SK-N-SH (cell line): ENCODE measurements around the gene TRIM22. TPM values are rescaled to one million over a fixed set of nuclear protein-coding genes. Genes with fewer than 3 reads are reported as not detected.

Experiments used
- CTCF ChIA-PET: fragments of 300-600, 350-600 bp; formaldehyde crosslinking; extraction: SDS; loops from one replicate; lab custom pipeline; 2021; lab: Yijun Ruan, JAX
- POLR2A ChIA-PET: fragments of 350-600 bp; sonication (Branson Sonifier 250); formaldehyde crosslinking; extraction: SDS; loops from one replicate; lab custom pipeline; 2020; ENCODE audit warnings: antibody characterized with exemption, inconsistent platforms; lab: Yijun Ruan, JAX
- DNase-seq: peaks from one replicate; pipeline ENCODE4 v3.0.0; 2012
- H2AFZ ChIP-seq: fragments of 200-600 bp; sonication (generic); 2 replicates; pipeline ENCODE4 v1.8.1; 2016; ENCODE audit warnings: antibody characterized with exemption, mild to moderate bottlenecking, low read depth
- H3F3A ChIP-seq: fragments of 200-600 bp; sonication (generic); replicated peaks from 2 replicates; pipeline ENCODE3; 2016; ENCODE audit warnings: antibody characterized with exemption, mild to moderate bottlenecking; ENCODE audit not compliant: insufficient read depth
- H3K27ac ChIP-seq, 2 experiments: fragments of 200-500 bp in 1 of 2; fragments of 200-600 bp in 1 of 2; sonication (Bioruptor generic) in 1 of 2; sonication (generic), shearing (Covaris generic) in 1 of 2; 2 replicates each; pipeline versions ENCODE4 v1.5.1 to v1.6.1; 2014 to 2016; ENCODE audit warnings: low read depth in 2 of 2, inconsistent platforms in 1 of 2, low read length in 1 of 2, mild to moderate bottlenecking in 1 of 2, mixed read lengths in 1 of 2
- H3K27me3 ChIP-seq: fragments of 200-600 bp; sonication (generic), shearing (Covaris generic); 2 replicates; pipeline ENCODE4 v1.6.1; 2016; ENCODE audit warnings: mixed run types; ENCODE audit not compliant: insufficient read depth
- H3K36me3 ChIP-seq, 2 experiments: fragments of 200-500 bp in 1 of 2; fragments of 200-600 bp in 1 of 2; sonication (Bioruptor generic) in 1 of 2; sonication (generic) in 1 of 2; replicated peaks in 1 of 2; 2 replicates each; pipeline versions ENCODE3 to v1.5.1; 2014 to 2016; ENCODE audit warnings: low read length in 1 of 2, mild to moderate bottlenecking in 1 of 2; ENCODE audit not compliant: insufficient read depth in 2 of 2, control insufficient read depth in 1 of 2
- H3K4me1 ChIP-seq, 2 experiments: fragments of 200-500 bp in 1 of 2; fragments of 200-600 bp in 1 of 2; sonication (Bioruptor generic) in 1 of 2; sonication (generic), shearing (Covaris generic) in 1 of 2; 2 replicates each; pipeline versions ENCODE4 v1.5.1 to v1.6.1; 2014 to 2016; ENCODE audit warnings: low read depth in 1 of 2, low read length in 1 of 2, mixed run types in 1 of 2; ENCODE audit not compliant: insufficient read depth in 2 of 2, control insufficient read depth in 1 of 2
- H3K4me2 ChIP-seq: fragments of 200-600 bp; sonication (generic), shearing (Covaris generic); 2 replicates; pipeline ENCODE4 v1.6.1; 2017; ENCODE audit warnings: mixed run types
- H3K4me3 ChIP-seq, 2 experiments: fragments of 200-500 bp in 1 of 2; fragments of 200-600 bp in 1 of 2; sonication (Bioruptor generic) in 1 of 2; sonication (generic), shearing (Covaris generic) in 1 of 2; 2 replicates each; pipeline versions ENCODE4 v1.5.1 to v1.8.1; 2014 to 2016; ENCODE audit warnings: low read depth in 2 of 2, inconsistent platforms in 1 of 2, low read length in 1 of 2, mild to moderate bottlenecking in 1 of 2, mixed read lengths in 1 of 2, moderate library complexity in 1 of 2
- H3K79me2 ChIP-seq: fragments of 200-600 bp; sonication (generic); 2 replicates; pipeline ENCODE4 v1.8.1; 2017; ENCODE audit warnings: mild to moderate bottlenecking; ENCODE audit not compliant: insufficient read depth
- H3K9ac ChIP-seq: fragments of 200-600 bp; sonication (generic); 2 replicates; pipeline ENCODE4 v1.6.1; 2017; ENCODE audit warnings: mixed run types
- H3K9me2 ChIP-seq: fragments of 200-600 bp; sonication (generic); 2 replicates; pipeline ENCODE4 v1.6.1; 2017; ENCODE audit warnings: mixed run types
- H3K9me3 ChIP-seq: fragments of 200-600 bp; sonication (generic); 2 replicates; pipeline ENCODE4 v1.6.1; 2017; ENCODE audit warnings: mixed run types, mild to moderate bottlenecking, moderate library complexity
- H4K20me1 ChIP-seq: fragments of 200-600 bp; sonication (generic); 2 replicates; pipeline ENCODE4 v1.6.1; 2017; ENCODE audit warnings: mild to moderate bottlenecking, mixed run types; ENCODE audit not compliant: insufficient read depth
- CHD2 ChIP-seq: fragments of 150-350 bp; IDR thresholded peaks from 2 replicates; pipeline ENCODE4 v1.6.1; 2018; ENCODE audit warnings: low read length; ENCODE audit not compliant: partially characterized antibody
- FOXJ3 ChIP-seq: sonication (generic); formaldehyde crosslinking; IDR thresholded peaks from 2 replicates; pipeline ENCODE4 v1.5.1; 2020; ENCODE audit warnings: mild to moderate bottlenecking, missing genetic modification reagents
- GATA2 ChIP-seq: sonication (generic); formaldehyde crosslinking; IDR thresholded peaks from 2 replicates; pipeline ENCODE4 v1.5.0; 2020; ENCODE audit warnings: mild to moderate bottlenecking, missing genetic modification reagents
- JUND ChIP-seq: IDR thresholded peaks from 2 replicates; pipeline ENCODE4 v1.4.0; 2012
- RXRA ChIP-seq: IDR thresholded peaks from 2 replicates; pipeline ENCODE4 v1.4.0; 2012; ENCODE audit warnings: low read depth, mild to moderate bottlenecking, borderline replicate concordance
- SMC3 ChIP-seq: IDR thresholded peaks from 2 replicates; pipeline ENCODE4 v1.6.1; 2012; ENCODE audit warnings: low read depth, low read length, improper control_type of control experiment
- TCF12 ChIP-seq: IDR thresholded peaks from 2 replicates; pipeline ENCODE4 v1.4.0; 2012
- TEAD4 ChIP-seq: IDR thresholded peaks from 2 replicates; pipeline ENCODE4 v1.4.0; 2012; ENCODE audit warnings: mild to moderate bottlenecking, borderline replicate concordance; ENCODE audit not compliant: insufficient read depth
- WGBS: methylation state at CpG from one replicate; pipeline ENCODE4 v1.1.6; 2017; ENCODE audit warnings: low lambda C conversion rate; 5-methylcytosine and 5-hydroxymethylcytosine counted together
- polyA plus RNA-seq, 3 experiments: library from polyadenylated mRNA; depleted of rRNA; stranded (reverse); fragments of >200 nt; gene quantifications; 2 replicates each; pipeline ENCODE4 v1.2.3, GENCODE V29; 2012
- TF ChIP-seq, protein P1 (sequence below): IDR thresholded peaks from 2 replicates; pipeline ENCODE4; 2012
- TF ChIP-seq, protein P2 (sequence below): IDR thresholded peaks from 2 replicates; pipeline ENCODE4 v1.4.0; 2012; ENCODE audit warnings: low read depth, borderline replicate concordance

Gene TRIM22
- polyA plus RNA-seq, 1 of the 3 experiments (the other 2 are of a cell fraction), result 47.1 TPM

DNA sequence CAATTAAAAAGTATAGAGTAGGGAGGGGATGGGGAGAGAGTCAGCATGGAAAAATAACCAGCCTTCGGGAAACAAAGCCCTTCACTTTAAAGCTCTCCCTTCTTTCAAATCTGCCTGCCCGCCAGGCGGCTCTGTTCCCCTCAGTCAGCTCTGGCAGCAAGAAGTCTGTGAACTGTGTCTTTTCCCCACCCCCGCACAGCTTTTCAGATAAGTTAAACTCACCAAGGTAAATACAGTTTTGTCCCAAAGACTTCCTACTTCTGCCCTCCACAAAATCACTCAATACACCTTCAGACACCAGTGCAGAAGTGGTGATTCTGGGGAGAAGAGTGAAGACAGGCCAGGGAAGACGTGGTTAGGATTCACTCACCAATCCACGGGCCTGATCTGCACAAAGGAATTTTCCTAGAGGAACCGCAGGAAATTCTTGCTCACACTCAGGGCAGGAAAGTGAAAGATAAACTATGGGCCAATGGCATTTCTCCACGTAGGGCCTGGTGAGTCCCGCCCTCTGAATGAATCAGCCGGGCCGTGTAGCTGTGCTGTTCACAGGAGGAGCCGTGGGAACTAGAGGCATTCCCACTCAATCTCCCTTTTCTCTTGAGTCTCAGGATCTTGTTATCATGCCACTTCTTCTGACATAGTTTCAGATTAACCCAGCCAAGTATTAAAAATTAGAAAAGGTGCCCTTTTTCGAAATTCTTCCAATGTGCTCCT, 4.8 kb upstream of the TRIM22 start, which contains the start of gene TRIM5 (continued):
- no peak for TF ChIP-seq TEAD4
- no peak for TF ChIP-seq RXRA
- TF ChIP-seq SMC3, result no peak; the same call in 1 of the 2 replicates

DNA sequence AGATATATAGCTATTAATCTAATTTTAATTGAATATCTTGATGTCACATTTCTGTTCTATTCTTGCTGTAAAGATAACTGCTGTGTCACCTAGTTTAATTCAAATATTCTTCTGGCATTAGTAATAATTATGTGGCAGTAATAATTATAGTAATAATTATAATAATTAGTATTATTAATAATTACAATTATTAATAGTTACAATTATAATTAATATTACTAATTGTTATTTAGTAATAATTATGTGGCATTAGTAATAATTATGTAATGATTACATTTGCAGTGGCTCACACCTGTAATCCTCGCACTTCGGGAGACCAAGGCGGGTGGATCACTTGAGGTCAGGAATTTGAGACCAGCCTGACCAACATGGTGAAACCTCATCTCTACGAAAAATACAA, 3.2 kb upstream of the TRIM22 start:
- TF ChIP-seq, protein P1, sequence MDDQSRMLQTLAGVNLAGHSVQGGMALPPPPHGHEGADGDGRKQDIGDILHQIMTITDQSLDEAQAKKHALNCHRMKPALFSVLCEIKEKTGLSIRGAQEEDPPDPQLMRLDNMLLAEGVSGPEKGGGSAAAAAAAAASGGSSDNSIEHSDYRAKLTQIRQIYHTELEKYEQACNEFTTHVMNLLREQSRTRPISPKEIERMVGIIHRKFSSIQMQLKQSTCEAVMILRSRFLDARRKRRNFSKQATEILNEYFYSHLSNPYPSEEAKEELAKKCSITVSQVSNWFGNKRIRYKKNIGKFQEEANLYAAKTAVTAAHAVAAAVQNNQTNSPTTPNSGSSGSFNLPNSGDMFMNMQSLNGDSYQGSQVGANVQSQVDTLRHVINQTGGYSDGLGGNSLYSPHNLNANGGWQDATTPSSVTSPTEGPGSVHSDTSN, result no peak
- TF ChIP-seq TCF12 (no peak), GATA2 (no peak), CHD2 (no peak)
- TF ChIP-seq, protein P2, sequence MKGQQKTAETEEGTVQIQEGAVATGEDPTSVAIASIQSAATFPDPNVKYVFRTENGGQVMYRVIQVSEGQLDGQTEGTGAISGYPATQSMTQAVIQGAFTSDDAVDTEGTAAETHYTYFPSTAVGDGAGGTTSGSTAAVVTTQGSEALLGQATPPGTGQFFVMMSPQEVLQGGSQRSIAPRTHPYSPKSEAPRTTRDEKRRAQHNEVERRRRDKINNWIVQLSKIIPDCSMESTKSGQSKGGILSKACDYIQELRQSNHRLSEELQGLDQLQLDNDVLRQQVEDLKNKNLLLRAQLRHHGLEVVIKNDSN, result no peak
- no peaks in the 10 kb centered on the region for H4K20me1 ChIP-seq
- no peaks in the 10 kb centered on the region for H3K9me2 ChIP-seq
- ChIA-PET CTCF (no interaction called here), POLR2A (no interaction called here)
- no peaks in the 10 kb centered on the region for H3K36me3 ChIP-seq
- H2AFZ ChIP-seq, result no peak overlapping the region
- no peak overlapping the region for H3K9ac ChIP-seq
- peak overlapping the region in 1 of 2 experiments; percentile 100; a peak in 1 of 4 replicates for H3K27ac ChIP-seq
- 85% methylated on average over 4 of the region's 4 CpGs for WGBS
- no peak overlapping the region for H3K4me2 ChIP-seq
- peaks cover 13% of the 10 kb centered on the region for H3F3A ChIP-seq
- H3K4me3 ChIP-seq, result no peak overlapping the region
- no peaks in the 10 kb centered on the region for H3K9me3 ChIP-seq
- no peak for DNase-seq
- no peaks in the 10 kb centered on the region; a peak in 1 of 4 replicates for H3K4me1 ChIP-seq
- no peaks in the 10 kb centered on the region for H3K27me3 ChIP-seq
- H3K79me2 ChIP-seq, result peaks cover 25% of the 10 kb centered on the region

GRCh38 chr11:5688482-5688881, 1.1 kb upstream of the TRIM22 start:
- Histone ChIP-seq H3K9me3 (no peaks in the 10 kb centered on the region), H3F3A (peaks cover 13% of the 10 kb centered on the region), H3K27ac (peak overlapping the region in 1 of 2 experiments; percentile 82; a peak in 1 of 4 replicates)

More at GRCh38 chr11:5688482-5688881, 1.1 kb upstream of the TRIM22 start:
- H3K4me3 ChIP-seq, result no peak overlapping the region
- POLR2A ChIA-PET, result no interaction called here
- H2AFZ ChIP-seq, result peak overlapping the region; percentile 58; the same call in 1 of the 2 replicates
- H4K20me1 ChIP-seq, result no peaks in the 10 kb centered on the region
- no peak for DNase-seq
- CTCF ChIA-PET, result no interaction called here
- H3K79me2 ChIP-seq, result peaks cover 4% of the 10 kb centered on the region; the same call in 1 of the 2 replicates
- H3K4me2 ChIP-seq, result no peak overlapping the region
- WGBS, result 88% methylated on average over 1 of the region's 1 CpG
- H3K9ac ChIP-seq, result no peak overlapping the region
- no peaks in the 10 kb centered on the region for H3K27me3 ChIP-seq
- TF ChIP-seq FOXJ3 (CRISPR knock-in tag), result no peak
- TF ChIP-seq JUND, result no peak
- TF ChIP-seq TCF12, result no peak
- no peaks in the 10 kb centered on the region for H3K36me3 ChIP-seq
- no peaks in the 10 kb centered on the region for H3K9me2 ChIP-seq
- no peaks in the 10 kb centered on the region; a peak in 1 of 4 replicates for H3K4me1 ChIP-seq
